Panc1 (cell line): ENCODE results near the gene LRP2. TPM values are rescaled to one million over a fixed set of nuclear protein-coding genes. Genes with fewer than 3 reads are reported as not detected.

Source experiments
- ATAC-seq: fragments of 200-7000 bp; cut with Tn5 transposase; 2 replicates; pipeline ENCODE4 v1.9.1; 2020; ENCODE audit warnings: mild to moderate bottlenecking, moderate library complexity
- BruUV-seq: library from RNA; stranded (reverse); fragments of 400-500 nt; replicated peaks from 2 replicates; lab custom pipeline; 2021; lab: Mats Ljungman, UMichigan
- CTCF ChIA-PET: fragments of 300-600 bp; sonication (Branson Sonifier 250); formaldehyde crosslinking; loops from one replicate; lab custom pipeline; 2022; ENCODE audit warnings: antibody characterized with exemption; lab: Charles Lee
- POLR2A ChIA-PET: fragments of 300-600 bp; sonication (Branson Sonifier 250); formaldehyde crosslinking; loops from one replicate; lab custom pipeline; 2022; ENCODE audit warnings: antibody characterized with exemption; lab: Charles Lee
- DNase-seq: peaks from one replicate; pipeline ENCODE4 v3.0.0-alpha.2; 2010; ENCODE audit warnings: low read depth, low spot score
- H3K27ac ChIP-seq: 2 replicates; pipeline ENCODE4 v1.5.1; 2011; ENCODE audit warnings: mild to moderate bottlenecking, low read length, inconsistent platforms
- H3K27me3 ChIP-seq: fragments of 200-500 bp; sonication (Bioruptor generic); 2 replicates; pipeline ENCODE4 v1.6.0; 2014; ENCODE audit warnings: low read length, inconsistent platforms; ENCODE audit not compliant: control insufficient read depth, insufficient read depth
- H3K36me3 ChIP-seq: fragments of 200-500 bp; sonication (Bioruptor generic); 2 replicates; pipeline ENCODE4 v1.5.1; 2014; ENCODE audit warnings: inconsistent platforms, mild to moderate bottlenecking, low read length, moderate library complexity; ENCODE audit not compliant: control insufficient read depth, insufficient read depth
- H3K4me1 ChIP-seq: 2 replicates; pipeline ENCODE4 v1.5.1; 2011; ENCODE audit warnings: inconsistent platforms, mild to moderate bottlenecking, low read length, moderate library complexity; ENCODE audit not compliant: control insufficient read depth, insufficient read depth
- H3K4me3 ChIP-seq, 2 experiments: 2 replicates each; pipeline ENCODE4 v1.5.1; 2011 to 2012; ENCODE audit warnings: low read depth in 2 of 2, low read length in 2 of 2, mild to moderate bottlenecking in 2 of 2, inconsistent platforms in 1 of 2, moderate library complexity in 1 of 2
- H3K9me3 ChIP-seq: fragments of 200-500 bp; sonication (Bioruptor generic); 2 replicates; pipeline ENCODE4 v1.5.1; 2014; ENCODE audit warnings: low read depth, mild to moderate bottlenecking, inconsistent platforms, low read length, moderate library complexity; ENCODE audit not compliant: control insufficient read depth, insufficient read depth
- CTCF ChIP-seq: fragments of 450-650 bp; IDR thresholded peaks from 2 replicates; pipeline ENCODE4 v1.5.1; 2017; ENCODE audit warnings: mild to moderate bottlenecking
- POLR2AphosphoS5 ChIP-seq: IDR thresholded peaks from 2 replicates; pipeline ENCODE4 v1.6.1; 2012; ENCODE audit warnings: mild to moderate bottlenecking, low read depth, low read length, moderate library complexity
- REST ChIP-seq, 2 experiments: IDR thresholded peaks; 2 replicates each; pipeline ENCODE4 v1.6.1; 2011 to 2012; ENCODE audit warnings: low read depth in 2 of 2, control low read depth in 1 of 2, low read length in 1 of 2, mild to moderate bottlenecking in 1 of 2, moderate library complexity in 1 of 2; ENCODE audit not compliant: insufficient read depth in 1 of 2
- SIN3A ChIP-seq: IDR thresholded peaks from 2 replicates; pipeline ENCODE4 v1.6.1; 2012; ENCODE audit warnings: low read depth, mild to moderate bottlenecking, low read length, moderate library complexity, borderline replicate concordance; ENCODE audit not compliant: insufficient read depth
- TCF7L2 ChIP-seq: IDR thresholded peaks from 2 replicates; pipeline ENCODE4 v1.6.1; 2011; ENCODE audit warnings: mild to moderate bottlenecking, low read depth, low read length, inconsistent platforms
- in situ Hi-C: cut with HindIII; loops from 2 replicates; pipeline ENCODE4 v1.10.0; 2016; ENCODE audit warnings: low sequenced_read_pairs, low pct_unique_long_range_greater_than_20kb
- intact Hi-C: fragments of 100-400 bp; cut with micrococcal nuclease; formaldehyde crosslinking; loops from one replicate; pipeline ENCODE4 v1.10.0; 2022; ENCODE audit not compliant: unreplicated experiment
- total RNA-seq: library from RNA; stranded (reverse); gene quantifications from one replicate; pipeline ENCODE4 v1.2.1, GENCODE V29; 2021; ENCODE audit not compliant: unreplicated experiment

Gene LRP2
- total RNA-seq, 1 experiment from 2014 or later = 0.10 TPM

GRCh38 chr2:169397697-169398096 lies 35.4 kb upstream of the LRP2 start:
- intact Hi-C loops (loop anchor here (5.0 to 10.0 kb wide), 3 partner anchors 173 to 433 kb away; no protein-coding TSS in a partner anchor), in situ Hi-C loops (no loop called here)
- no TSS peak for BruUV-seq
- CTCF ChIA-PET = interaction anchor here (0.7 to 1.1 kb wide), 4 partner anchors 46 to 480 kb away, joined by 3 to 4 read pairs (median 4); no protein-coding TSS in a partner anchor
- Histone ChIP-seq H3K9me3 (no peaks in the 10 kb centered on the region), H3K27me3 (peaks cover 15% of the 10 kb centered on the region; the same call in 1 of the 2 replicates), H3K4me1 (no peaks in the 10 kb centered on the region), H3K4me3 (no peak overlapping the region), H3K27ac (no peak overlapping the region), H3K36me3 (no peaks in the 10 kb centered on the region)
- DNase-seq = no peak
- POLR2A ChIA-PET = no interaction called here
- TF ChIP-seq REST (IDR thresholded peaks at IDR 0.05; ENCODE audit: insufficient read depth in 1 of 2, low read depth in 2 of 2, low read length in 1 of 2) (no peak), CTCF (peak; percentile 59; the same call in 1 of the 2 replicates)
- ATAC-seq = peak; percentile 69; the same call in 1 of the 2 replicates

GRCh38 chr2:169395821-169396374 lies 33.6 kb upstream of the LRP2 start:
- no peak for TF ChIP-seq TCF7L2
- TF ChIP-seq REST (IDR thresholded peaks at IDR 0.05; ENCODE audit: insufficient read depth in 1 of 2, low read depth in 2 of 2, low read length in 1 of 2) = no peak
- TF ChIP-seq POLR2AphosphoS5 = no peak
- TF ChIP-seq SIN3A = no peak
- TF ChIP-seq CTCF = no peak
- Histone ChIP-seq H3K27ac (no peak overlapping the region), H3K27me3 (peaks cover 23% of the 10 kb centered on the region), H3K4me3 (no peak overlapping the region), H3K9me3 (no peaks in the 10 kb centered on the region), H3K36me3 (no peaks in the 10 kb centered on the region), H3K4me1 (no peaks in the 10 kb centered on the region)
- CTCF ChIA-PET = interaction anchor here (1.2 kb wide), 1 partner anchor 264 kb away, joined by 5 read pairs; no protein-coding TSS in a partner anchor
- no TSS peak for BruUV-seq
- ATAC-seq (no peak), DNase-seq (no peak)
- in situ Hi-C loops = no loop called here
- intact Hi-C loops = loop anchor here (5.0 to 10.0 kb wide), 3 partner anchors 171 to 431 kb away; no protein-coding TSS in a partner anchor
- POLR2A ChIA-PET = no interaction called here
